Trophoblast cell (in vitro differentiated cells and primary cell): Measurements from ENCODE around the gene CLIC4.
A peak's percentile ranks its signal among the peaks of the same experiment; 100 is the strongest.

Experiments
- DNase-seq, 2 donors: peaks; one replicate each; pipeline ENCODE4 v3.0.0-alpha.2; 2016
- H2AFZ ChIP-seq: 2 replicates; pipeline ENCODE4 v1.6.1; 2013; ENCODE audit warnings: low read length, moderate library complexity, mild to moderate bottlenecking; ENCODE audit not compliant: insufficient read depth, poor library complexity
- H2AK5ac ChIP-seq: 2 replicates; pipeline ENCODE4 v1.6.1; 2013; ENCODE audit warnings: mild to moderate bottlenecking, low read length
- H2BK120ac ChIP-seq: 2 replicates; pipeline ENCODE4 v1.6.1; 2013; ENCODE audit warnings: low read length, mild to moderate bottlenecking, moderate library complexity; ENCODE audit not compliant: insufficient read depth, poor library complexity
- H2BK12ac ChIP-seq: 2 replicates; pipeline ENCODE4 v1.6.1; 2013; ENCODE audit warnings: mild to moderate bottlenecking, low read length, moderate library complexity
- H2BK5ac ChIP-seq: 2 replicates; pipeline ENCODE4 v1.6.1; 2013; ENCODE audit warnings: low read length, low read depth, moderate library complexity, mild to moderate bottlenecking; ENCODE audit not compliant: poor library complexity
- H3K14ac ChIP-seq: 2 replicates; pipeline ENCODE4 v1.6.1; 2013; ENCODE audit warnings: mild to moderate bottlenecking, low read length
- H3K18ac ChIP-seq: 2 replicates; pipeline ENCODE4 v1.6.1; 2013; ENCODE audit warnings: mild to moderate bottlenecking, low read length
- H3K23ac ChIP-seq: 2 replicates; pipeline ENCODE4 v1.6.1; 2013; ENCODE audit warnings: low read length
- H3K27ac ChIP-seq: 2 replicates; pipeline ENCODE4 v1.5.1; 2013; ENCODE audit warnings: low read depth, mild to moderate bottlenecking, inconsistent platforms, low read length, moderate library complexity
- H3K27me3 ChIP-seq: 2 replicates; pipeline ENCODE4 v1.6.1; 2013; ENCODE audit warnings: inconsistent platforms, mild to moderate bottlenecking, low read length, moderate library complexity; ENCODE audit not compliant: insufficient read depth
- H3K36me3 ChIP-seq, 2 experiments: 1 replicate in 1 of 2; 2 replicates in 1 of 2; pipeline ENCODE4 v1.6.1; 2013; ENCODE audit warnings: low read length in 2 of 2, mild to moderate bottlenecking in 2 of 2, moderate library complexity in 1 of 2; ENCODE audit not compliant: insufficient read depth in 2 of 2, control insufficient read depth in 1 of 2
- H3K4ac ChIP-seq: 2 replicates; pipeline ENCODE4 v1.6.1; 2013; ENCODE audit warnings: low read depth, mild to moderate bottlenecking, low read length, moderate library complexity
- H3K4me1 ChIP-seq, 2 experiments: 1 replicate in 1 of 2; 2 replicates in 1 of 2; pipeline ENCODE4 v1.6.1; 2013; ENCODE audit warnings: low read length in 2 of 2, mild to moderate bottlenecking in 2 of 2, moderate library complexity in 1 of 2; ENCODE audit not compliant: insufficient read depth in 2 of 2, control insufficient read depth in 1 of 2
- H3K4me2 ChIP-seq: 2 replicates; pipeline ENCODE4 v1.6.1; 2013; ENCODE audit warnings: inconsistent platforms, mild to moderate bottlenecking, low read length, moderate library complexity
- H3K4me3 ChIP-seq: 2 replicates; pipeline ENCODE4 v1.5.1; 2013; ENCODE audit warnings: mild to moderate bottlenecking, low read depth, low read length, inconsistent platforms
- H3K79me1 ChIP-seq: one replicate; pipeline ENCODE4 v1.6.1; 2013; ENCODE audit warnings: low read length
- H3K79me2 ChIP-seq: 2 replicates; pipeline ENCODE4 v1.6.1; 2013; ENCODE audit warnings: low read length, mild to moderate bottlenecking; ENCODE audit not compliant: control insufficient read depth, insufficient read depth, poor library complexity
- H3K9ac ChIP-seq: 2 replicates; pipeline ENCODE4 v1.6.1; 2013; ENCODE audit warnings: mild to moderate bottlenecking, low read length
- H3K9me3 ChIP-seq: 2 replicates; pipeline ENCODE4 v1.6.1; 2013; ENCODE audit warnings: low read depth, mild to moderate bottlenecking, control low read depth, inconsistent platforms, low read length; ENCODE audit not compliant: insufficient read depth
- H4K12ac ChIP-seq: 2 replicates; pipeline ENCODE4 v1.6.1; 2013; ENCODE audit warnings: low read depth, mild to moderate bottlenecking, low read length, moderate library complexity
- H4K8ac ChIP-seq: 2 replicates; pipeline ENCODE4 v1.6.1; 2013; ENCODE audit warnings: low read depth, mild to moderate bottlenecking, low read length, moderate library complexity
- H4K91ac ChIP-seq: one replicate; pipeline ENCODE4 v1.6.1; 2013; ENCODE audit warnings: low read depth, mild to moderate bottlenecking, low read length, moderate library complexity
- WGBS: extraction: QIAGEN DNeasy Blood & Tissue Kit; methylation state at CpG from one replicate; pipeline ENCODE4 v1.1.7; 2013; ENCODE audit warnings: missing lambda C conversion rate; ENCODE audit not compliant: insufficient read length, insufficient coverage; ENCODE audit errors: extremely low coverage; 5-methylcytosine and 5-hydroxymethylcytosine counted together

The CLIC4 gene

GRCh38 chr1:24726741-24727140 is 18.5 kb upstream of the CLIC4 start:
- H3K27ac ChIP-seq, result no peak overlapping the region
- H4K12ac ChIP-seq, result no peak overlapping the region
- H3K79me1 ChIP-seq, result peaks cover 22% of the 10 kb centered on the region
- H2AFZ ChIP-seq, result no peak overlapping the region
- no CpG with 5 or more reads among the region's 4 CpGs for WGBS
- no peak overlapping the region for H3K18ac ChIP-seq
- peak overlapping the region; percentile 78 for H2BK120ac ChIP-seq
- H3K4me3 ChIP-seq, result no peak overlapping the region
- H3K23ac ChIP-seq, result no peak overlapping the region
- H2BK5ac ChIP-seq, result peak overlapping the region; percentile 4
- H3K4me2 ChIP-seq, result no peak overlapping the region
- no peak overlapping the region for H4K8ac ChIP-seq
- no peak overlapping the region for H3K4ac ChIP-seq
- H3K9me3 ChIP-seq, result peaks cover 1% of the 10 kb centered on the region
- no peaks in the 10 kb centered on the region for H3K79me2 ChIP-seq
- no peak overlapping the region for H3K9ac ChIP-seq
- no peaks in the 10 kb centered on the region for H3K27me3 ChIP-seq
- peak overlapping the region; percentile 94 for H2BK12ac ChIP-seq
- peaks cover 14 to 27% of the 10 kb centered on the region in 2 experiments for H3K4me1 ChIP-seq
- peak overlapping the region; percentile 86 for H4K91ac ChIP-seq
- no peak for DNase-seq
- H3K14ac ChIP-seq, result peak overlapping the region; percentile 57
- H3K36me3 ChIP-seq, result no peaks in the 10 kb centered on the region
- H2AK5ac ChIP-seq, result peak overlapping the region; percentile 66

- no CpG with 5 or more reads among the region's 9 CpGs for WGBS
- Histone ChIP-seq H3K27ac (peak overlapping the region; percentile 59), H2BK5ac (no peak overlapping the region)
Measured at GRCh38 chr1:24727501-24728216, 17.6 kb upstream of the CLIC4 start.

GRCh38 chr1:24728982-24729381 is 16.3 kb upstream of the CLIC4 start:
- H3K4me3 ChIP-seq, result no peak overlapping the region
- H4K91ac ChIP-seq, result no peak overlapping the region
- H3K18ac ChIP-seq, result no peak overlapping the region
- peaks cover 14 to 27% of the 10 kb centered on the region in 2 experiments for H3K4me1 ChIP-seq
- no peak overlapping the region for H2BK120ac ChIP-seq
- DNase-seq, result peak in 1 of 2 donors; percentile 43
- no peaks in the 10 kb centered on the region for H3K79me2 ChIP-seq
- no peaks in the 10 kb centered on the region for H3K36me3 ChIP-seq
- H2BK5ac ChIP-seq, result no peak overlapping the region
- no peak overlapping the region for H4K12ac ChIP-seq
- H4K8ac ChIP-seq, result no peak overlapping the region
- no peak overlapping the region for H2AFZ ChIP-seq
- peaks cover 1% of the 10 kb centered on the region for H3K9me3 ChIP-seq
- no peaks in the 10 kb centered on the region for H3K27me3 ChIP-seq
- no peak overlapping the region for H3K4me2 ChIP-seq
- no peak overlapping the region for H3K27ac ChIP-seq
- peak overlapping the region; percentile 54 for H2BK12ac ChIP-seq
- H3K9ac ChIP-seq, result no peak overlapping the region
- H3K23ac ChIP-seq, result no peak overlapping the region
- H3K4ac ChIP-seq, result no peak overlapping the region
- H3K14ac ChIP-seq, result no peak overlapping the region
- H2AK5ac ChIP-seq, result no peak overlapping the region
- WGBS, result no CpG with 5 or more reads among the region's 10 CpGs
- peaks cover 22% of the 10 kb centered on the region for H3K79me1 ChIP-seq

More at GRCh38 chr1:24727501-24728216, 17.6 kb upstream of the CLIC4 start:
- Histone ChIP-seq H3K4me1 (peaks cover 14 to 27% of the 10 kb centered on the region in 2 experiments), H4K8ac (no peak overlapping the region), H3K9ac (no peak overlapping the region), H3K4me2 (no peak overlapping the region), H4K12ac (no peak overlapping the region), H3K79me1 (peaks cover 22% of the 10 kb centered on the region), H3K14ac (peak overlapping the region; percentile 17), H2BK120ac (no peak overlapping the region), H3K27me3 (no peaks in the 10 kb centered on the region), H2AFZ (no peak overlapping the region), H3K4me3 (no peak overlapping the region), H2BK12ac (peak overlapping the region; percentile 66), H3K9me3 (peaks cover 1% of the 10 kb centered on the region), H3K36me3 (no peaks in the 10 kb centered on the region), H3K23ac (no peak overlapping the region), H3K4ac (no peak overlapping the region), H2AK5ac (peak overlapping the region; percentile 66), H3K79me2 (no peaks in the 10 kb centered on the region), H4K91ac (peak overlapping the region; percentile 55), H3K18ac (peak overlapping the region; percentile 38)
- DNase-seq, result peak; percentile 72 to 79

- no peak overlapping the region for H3K23ac ChIP-seq
- H3K4ac ChIP-seq, result no peak overlapping the region
- no peak for DNase-seq
- no peak overlapping the region for H4K12ac ChIP-seq
- no peak overlapping the region for H3K4me2 ChIP-seq
- no CpG with 5 or more reads among the region's 4 CpGs for WGBS
- H3K79me2 ChIP-seq, result no peaks in the 10 kb centered on the region
- H3K14ac ChIP-seq, result no peak overlapping the region
- H3K79me1 ChIP-seq, result no peaks in the 10 kb centered on the region
- no peak overlapping the region for H2BK5ac ChIP-seq
- H3K9ac ChIP-seq, result no peak overlapping the region
- H3K4me1 ChIP-seq, result peaks cover 8 to 17% of the 10 kb centered on the region in 2 experiments
- H4K91ac ChIP-seq, result no peak overlapping the region
- no peaks in the 10 kb centered on the region for H3K36me3 ChIP-seq
- no peaks in the 10 kb centered on the region for H3K27me3 ChIP-seq
- no peak overlapping the region for H3K18ac ChIP-seq
- peak overlapping the region; percentile 68 for H2AK5ac ChIP-seq
- no peak overlapping the region for H2BK12ac ChIP-seq
- H4K8ac ChIP-seq, result no peak overlapping the region
- no peak overlapping the region for H3K27ac ChIP-seq
- no peak overlapping the region for H3K4me3 ChIP-seq
- no peak overlapping the region for H2AFZ ChIP-seq
- peaks cover 1% of the 10 kb centered on the region for H3K9me3 ChIP-seq
- no peak overlapping the region for H2BK120ac ChIP-seq
Measured at GRCh38 chr1:24732186-24732885, 12.9 kb upstream of the CLIC4 start.
